Activated CD8-positive, alpha-beta memory T cell treated with anti-CD3 and anti-CD28 coated beads for 48 hours (primary cell): ENCODE data around the gene SMPD2.

Source experiments
- DNase-seq, 3 experiments: peaks; one replicate each; pipeline ENCODE4 v3.0.0-alpha.2; 2020; ENCODE audit warnings: low read depth in 2 of 3, low spot score in 2 of 3

Gene SMPD2

GRCh38 chr6:109440331-109441068 is at the start of gene SMPD2, which contains the start of gene PPIL6:
Gene SMPD2 (plus strand): TSS chr6:109440724. CDS start chr6:109441122, 398 bp downstream.
Gene PPIL6 (minus strand): TSS chr6:109440628. CDS start chr6:109440590, 38 bp downstream.
- DNase-seq = peak; percentile 36 to 66 (median 45)

GRCh38 chr6:109393157-109393885 is 47.2 kb upstream of the SMPD2 start:
- DNase-seq = no peak

GRCh38 chr6:109393886-109394281 is 46.6 kb upstream of the SMPD2 start:
- no peak for DNase-seq

GRCh38 chr6:109396046-109396718 is 44.3 kb upstream of the SMPD2 start:
- DNase-seq = no peak

GRCh38 chr6:109397020-109397419 is 43.5 kb upstream of the SMPD2 start:
- no peak for DNase-seq

- no peak for DNase-seq
Observed at GRCh38 chr6:109406196-109406595, 34.3 kb upstream of the SMPD2 start.

- DNase-seq = no peak
Observed at GRCh38 chr6:109411034-109411433, 29.5 kb upstream of the SMPD2 start.

GRCh38 chr6:109417646-109418045 is 22.9 kb upstream of the SMPD2 start:
- no peak for DNase-seq

GRCh38 chr6:109420751-109421150 is 19.8 kb upstream of the SMPD2 start:
- DNase-seq = no peak

- no peak for DNase-seq
Observed at GRCh38 chr6:109421184-109421583, 19.3 kb upstream of the SMPD2 start.

- DNase-seq = no peak
Observed at GRCh38 chr6:109424946-109425345, 15.6 kb upstream of the SMPD2 start.

- DNase-seq = no peak
Observed at GRCh38 chr6:109428889-109429477, 11.5 kb upstream of the SMPD2 start.

- no peak for DNase-seq
Observed at GRCh38 chr6:109429496-109429895, 11.0 kb upstream of the SMPD2 start.

- DNase-seq = no peak
Observed at GRCh38 chr6:109434456-109434855, 6.1 kb upstream of the SMPD2 start.

- DNase-seq = no peak
Observed at GRCh38 chr6:109436041-109436440, 4.5 kb upstream of the SMPD2 start.

GRCh38 chr6:109441069-109441816 is 719 bp downstream of the SMPD2 start:
- DNase-seq = no peak

GRCh38 chr6:109442393-109442924 is 1.9 kb downstream of the SMPD2 start:
- no peak for DNase-seq

- no peak for DNase-seq
Observed at GRCh38 chr6:109443425-109443950, 3.0 kb downstream of the SMPD2 start.

- DNase-seq = no peak
Observed at GRCh38 chr6:109445382-109445781, 4.9 kb downstream of the SMPD2 start.

GRCh38 chr6:109446072-109446471 is 5.5 kb downstream of the SMPD2 start:
- no peak for DNase-seq
